Panc1 (cell line): ENCODE data around the gene SYT1.

Experiments
- POLR2AphosphoS5 ChIP-seq: IDR thresholded peaks from 2 replicates; pipeline ENCODE4 v1.6.1; 2012; ENCODE audit warnings: mild to moderate bottlenecking, low read depth, low read length, moderate library complexity
- TF ChIP-seq, protein P1 (sequence below): fragments of 450-650 bp; IDR thresholded peaks from 2 replicates; pipeline ENCODE4 v1.5.1; 2017; ENCODE audit warnings: mild to moderate bottlenecking

DNA sequence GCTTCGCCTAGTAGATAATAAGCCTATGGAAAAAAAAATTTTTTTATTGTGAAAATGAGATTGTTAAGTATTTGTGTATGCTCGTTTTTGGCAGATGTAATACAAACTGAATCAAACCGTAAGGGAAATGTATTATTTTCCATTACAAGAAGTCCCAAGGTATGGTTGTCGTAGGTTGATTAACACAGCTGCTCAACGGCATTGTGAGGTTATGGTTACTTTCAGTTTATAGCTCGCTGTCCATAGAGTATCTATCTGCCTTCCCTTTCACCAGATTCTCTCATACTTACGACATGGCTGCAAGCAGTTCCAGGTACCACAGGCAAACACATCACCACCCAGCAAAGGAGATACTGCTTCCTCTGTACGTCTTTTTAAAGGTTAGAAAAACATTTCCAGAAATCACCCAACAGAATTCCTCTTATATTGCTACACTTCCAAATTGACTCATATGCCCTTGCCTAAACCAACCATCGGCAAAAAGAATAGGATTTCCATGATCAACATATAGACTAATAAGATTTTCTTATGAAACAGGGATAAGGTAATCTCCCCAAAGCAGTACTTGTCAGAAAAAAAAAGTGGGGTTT is 338.6 kb downstream of the SYT1 start:
- TF ChIP-seq, protein P1, sequence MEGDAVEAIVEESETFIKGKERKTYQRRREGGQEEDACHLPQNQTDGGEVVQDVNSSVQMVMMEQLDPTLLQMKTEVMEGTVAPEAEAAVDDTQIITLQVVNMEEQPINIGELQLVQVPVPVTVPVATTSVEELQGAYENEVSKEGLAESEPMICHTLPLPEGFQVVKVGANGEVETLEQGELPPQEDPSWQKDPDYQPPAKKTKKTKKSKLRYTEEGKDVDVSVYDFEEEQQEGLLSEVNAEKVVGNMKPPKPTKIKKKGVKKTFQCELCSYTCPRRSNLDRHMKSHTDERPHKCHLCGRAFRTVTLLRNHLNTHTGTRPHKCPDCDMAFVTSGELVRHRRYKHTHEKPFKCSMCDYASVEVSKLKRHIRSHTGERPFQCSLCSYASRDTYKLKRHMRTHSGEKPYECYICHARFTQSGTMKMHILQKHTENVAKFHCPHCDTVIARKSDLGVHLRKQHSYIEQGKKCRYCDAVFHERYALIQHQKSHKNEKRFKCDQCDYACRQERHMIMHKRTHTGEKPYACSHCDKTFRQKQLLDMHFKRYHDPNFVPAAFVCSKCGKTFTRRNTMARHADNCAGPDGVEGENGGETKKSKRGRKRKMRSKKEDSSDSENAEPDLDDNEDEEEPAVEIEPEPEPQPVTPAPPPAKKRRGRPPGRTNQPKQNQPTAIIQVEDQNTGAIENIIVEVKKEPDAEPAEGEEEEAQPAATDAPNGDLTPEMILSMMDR: no peak
- TF ChIP-seq POLR2AphosphoS5: no peak
